Pulmonary artery endothelial cell (primary cell): ENCODE data around the gene HOXD11. TPM values are rescaled to one million over a fixed set of nuclear protein-coding genes. Genes with fewer than 3 reads are reported as not detected.

Experiments
- DNase-seq: peaks from one replicate; pipeline ENCODE4 v3.0.0-alpha.2; 2011; ENCODE audit warnings: low read depth, low spot score
- total RNA-seq: library from RNA; depleted of rRNA; stranded (reverse); fragments of >200 nt; gene quantifications from 2 replicates; pipeline ENCODE4 v1.2.3, GENCODE V29; 2014

The HOXD11 gene
- total RNA-seq, 1 donor from 2014 or later: not detected

GRCh38 chr2:176131848-176132158 lies 24.7 kb downstream of the HOXD11 start:
- no peak for DNase-seq

GRCh38 chr2:176132205-176133171 lies 25.4 kb downstream of the HOXD11 start:
- no peak for DNase-seq

GRCh38 chr2:176133389-176133788 lies 26.3 kb downstream of the HOXD11 start:
- no peak for DNase-seq

- DNase-seq: no peak
Measured at GRCh38 chr2:176134035-176134434, 27.0 kb downstream of the HOXD11 start.

GRCh38 chr2:176135035-176135440 lies 28.0 kb downstream of the HOXD11 start:
- DNase-seq: no peak

- no peak for DNase-seq
Measured at GRCh38 chr2:176136374-176137251, 29.5 kb downstream of the HOXD11 start.

- DNase-seq: no peak
Measured at GRCh38 chr2:176137252-176137580, 30.1 kb downstream of the HOXD11 start.

GRCh38 chr2:176137906-176138305 lies 30.8 kb downstream of the HOXD11 start:
- no peak for DNase-seq

GRCh38 chr2:176138526-176138922 lies 31.4 kb downstream of the HOXD11 start:
- DNase-seq: no peak

GRCh38 chr2:176138923-176139660 lies 32.0 kb downstream of the HOXD11 start:
- DNase-seq: no peak

- no peak for DNase-seq
Measured at GRCh38 chr2:176139661-176140512, 32.8 kb downstream of the HOXD11 start.

GRCh38 chr2:176140513-176141317 lies 33.6 kb downstream of the HOXD11 start:
- DNase-seq: no peak

- no peak for DNase-seq
Measured at GRCh38 chr2:176142281-176142680, 35.2 kb downstream of the HOXD11 start.

- DNase-seq: no peak
Measured at GRCh38 chr2:176145085-176145969, 38.2 kb downstream of the HOXD11 start.

GRCh38 chr2:176146101-176146500 lies 39.0 kb downstream of the HOXD11 start:
- no peak for DNase-seq

GRCh38 chr2:176146645-176147044 lies 39.6 kb downstream of the HOXD11 start:
- DNase-seq: no peak

GRCh38 chr2:176147210-176147799 lies 40.2 kb downstream of the HOXD11 start:
- DNase-seq: no peak

GRCh38 chr2:176147800-176148496 lies 40.9 kb downstream of the HOXD11 start:
- DNase-seq: no peak
